K562 (cell line): ENCODE measurements around the gene ACP6. TPM values are rescaled to one million over a fixed set of nuclear protein-coding genes. Genes with fewer than 3 reads are reported as not detected.

Experiments used
- ATAC-seq: fragments of 200-7000 bp; cut with Tn5 transposase; 3 replicates; pipeline ENCODE4 v1.9.1; 2020; ENCODE audit warnings: moderate library complexity
- BruUV-seq: library from RNA; stranded (reverse); fragments of 400-500 nt; replicated peaks from 2 replicates; lab custom pipeline; 2021; lab: Mats Ljungman, UMichigan
- CTCF ChIA-PET: fragments of 300-600 bp; formaldehyde crosslinking; extraction: SDS; loops from one replicate; lab custom pipeline; 2021; ENCODE audit warnings: low intra/inter-chr PET ratio; lab: Yijun Ruan, JAX
- POLR2A ChIA-PET: fragments of 300-600, 350-650 bp; sonication (Branson Sonifier 250); formaldehyde crosslinking; extraction: SDS; loops from one replicate; lab custom pipeline; 2021; ENCODE audit warnings: antibody characterized with exemption, inconsistent platforms; lab: Yijun Ruan, JAX
- DNase-seq, 4 experiments: peaks; one replicate each; pipeline versions ENCODE4 v3.0.0 to v3.0.0-alpha.2; 2011 to 2018; ENCODE audit warnings: low spot score in 3 of 4, mixed read lengths in 3 of 4; ENCODE audit errors: extremely low read depth in 1 of 4
- FAIRE-seq: peaks from 2 replicates; lab custom pipeline; 2011; peaks lifted over from hg19 to GRCh38; lab: Jason Lieb, UNC
- H2AFZ ChIP-seq: 2 replicates; pipeline ENCODE4 v1.6.0; 2011; ENCODE audit warnings: low read depth, low read length, control low read depth, inconsistent platforms
- H3K27ac ChIP-seq: fragments of 200-600 bp; 3 replicates; pipeline ENCODE4 v1.8.0; 2011; ENCODE audit warnings: low read depth, mild to moderate bottlenecking, control low read depth, inconsistent platforms, low read length, moderate library complexity, mixed read lengths; ENCODE audit errors: extremely low read depth
- H3K27me3 ChIP-seq, 2 experiments: fragments of 300-600 bp in 1 of 2; 2 replicates in 1 of 2; 3 replicates in 1 of 2; pipeline versions ENCODE4 v1.6.0 to v1.8.0; 2011; ENCODE audit warnings: inconsistent platforms in 2 of 2, low read length in 2 of 2, mild to moderate bottlenecking in 1 of 2, mixed read lengths in 1 of 2, moderate library complexity in 1 of 2; ENCODE audit not compliant: control insufficient read depth in 2 of 2, insufficient read depth in 2 of 2
- H3K36me3 ChIP-seq: fragments of 300-600 bp; 3 replicates; pipeline ENCODE4 v1.8.0; 2011; ENCODE audit warnings: mild to moderate bottlenecking, low read length, inconsistent platforms; ENCODE audit not compliant: control insufficient read depth, insufficient read depth
- H3K4me1 ChIP-seq, 2 experiments: fragments of 200-600 bp in 1 of 2; replicated peaks in 1 of 2; 2 replicates in 1 of 2; 3 replicates in 1 of 2; pipeline versions ENCODE4 v1.5.1 to v1.8.0; 2011; ENCODE audit warnings: inconsistent platforms in 2 of 2, low read length in 2 of 2, mild to moderate bottlenecking in 1 of 2, mixed read lengths in 1 of 2, moderate library complexity in 1 of 2; ENCODE audit not compliant: control insufficient read depth in 2 of 2, insufficient read depth in 2 of 2
- H3K4me2 ChIP-seq: 2 replicates; pipeline ENCODE4 v1.6.1; 2011; ENCODE audit warnings: low read length, control low read depth, inconsistent platforms, mixed read lengths; ENCODE audit not compliant: insufficient read depth
- H3K4me3 ChIP-seq: fragments of 200-600 bp; sonication (generic), shearing (Covaris generic); 2 replicates; pipeline ENCODE4 v1.5.1; 2016; ENCODE audit warnings: control low read depth, inconsistent platforms
- H3K79me2 ChIP-seq: fragments of 200-600 bp; 3 replicates; pipeline ENCODE4 v1.8.0; 2011; ENCODE audit warnings: low read length, inconsistent platforms; ENCODE audit not compliant: control insufficient read depth, insufficient read depth
- H3K9ac ChIP-seq, 2 experiments: 2 replicates each; pipeline versions ENCODE4 v1.6.0 to v1.6.1; 2011; ENCODE audit warnings: low read depth in 2 of 2, low read length in 2 of 2, control low read depth in 1 of 2, inconsistent platforms in 1 of 2, mild to moderate bottlenecking in 1 of 2, mixed read lengths in 1 of 2; ENCODE audit not compliant: insufficient read depth in 1 of 2
- H3K9me1 ChIP-seq: one replicate; pipeline ENCODE4 v1.6.0; 2011; ENCODE audit warnings: inconsistent platforms, mild to moderate bottlenecking, low read length, moderate library complexity; ENCODE audit not compliant: control insufficient read depth, insufficient read depth
- H3K9me3 ChIP-seq: replicated peaks from 2 replicates; pipeline ENCODE4 v1.5.1; 2011; ENCODE audit warnings: low read depth, low read length, inconsistent platforms; ENCODE audit not compliant: control insufficient read depth, insufficient read depth
- H4K20me1 ChIP-seq: replicated peaks from 2 replicates; pipeline ENCODE4 v1.6.1; 2011; ENCODE audit warnings: low read length, inconsistent platforms, mixed read lengths; ENCODE audit not compliant: control insufficient read depth, insufficient read depth
- ARID2 ChIP-seq: fragments of 450-650 bp; IDR thresholded peaks from 2 replicates; pipeline ENCODE4 v1.6.1; 2017; ENCODE audit warnings: antibody characterized with exemption, mild to moderate bottlenecking
- CBX1 ChIP-seq: sonication (generic); IDR thresholded peaks from 2 replicates; pipeline ENCODE4 v1.6.1; 2016; ENCODE audit warnings: antibody characterized with exemption, low read depth, mild to moderate bottlenecking
- CEBPB ChIP-seq: fragments of 450-650 bp; IDR thresholded peaks from 2 replicates; pipeline ENCODE4 v1.6.1; 2016; ENCODE audit warnings: missing genetic modification characterization, missing compliant biosample characterization
- CREM ChIP-seq: IDR thresholded peaks from 2 replicates; pipeline ENCODE4 v1.6.1; 2014; ENCODE audit warnings: antibody characterized with exemption, low read depth
- FOXJ2 ChIP-seq: fragments of 200-800 bp; sonication (Bioruptor generic); IDR thresholded peaks from 2 replicates; pipeline ENCODE4 v1.6.1; 2016; ENCODE audit warnings: missing genetic modification characterization, missing compliant biosample characterization
- FOXM1 ChIP-seq, 2 experiments: fragments of 450-650 bp in 1 of 2; sonication (generic) in 1 of 2; formaldehyde crosslinking in 1 of 2; IDR thresholded peaks; 2 replicates each; pipeline versions ENCODE4 v1.6.1 to v1.9.0; 2017 to 2022; ENCODE audit warnings: low read depth in 2 of 2, mild to moderate bottlenecking in 2 of 2, missing genetic modification reagents in 1 of 2, moderate library complexity in 1 of 2
- GTF2E2 ChIP-seq: fragments of 200-800 bp; sonication (Bioruptor generic); IDR thresholded peaks from 2 replicates; pipeline ENCODE4 v1.6.1; 2016; ENCODE audit warnings: missing genetic modification characterization, missing compliant biosample characterization
- HOXB6 ChIP-seq: fragments of 250-450 bp; sonication (Bioruptor Pico); IDR thresholded peaks from 2 replicates; pipeline ENCODE4 v1.5.1; 2022; ENCODE audit warnings: mild to moderate bottlenecking, borderline replicate concordance
- MCM7 ChIP-seq, 2 experiments: fragments of 450-650 bp; IDR thresholded peaks; 2 replicates each; pipeline ENCODE4 v1.6.1; 2016 to 2018
- PCBP1 ChIP-seq: fragments of 200-400 bp; formaldehyde crosslinking; IDR thresholded peaks from 2 replicates; pipeline ENCODE4 v1.6.1; 2018; ENCODE audit warnings: mild to moderate bottlenecking, low read depth, low read length; ENCODE audit not compliant: poor library complexity, severe bottlenecking
- PHF21A ChIP-seq: fragments of 450-650 bp; IDR thresholded peaks from 2 replicates; pipeline ENCODE4 v1.6.1; 2017; ENCODE audit warnings: low read depth, borderline replicate concordance
- RBM17 ChIP-seq: fragments of 200-400 bp; formaldehyde crosslinking; IDR thresholded peaks from 2 replicates; pipeline ENCODE4 v1.6.1; 2017; ENCODE audit warnings: low read depth, mild to moderate bottlenecking, low read length, borderline replicate concordance
- ZNF316 ChIP-seq: fragments of 450-650 bp; IDR thresholded peaks from 2 replicates; pipeline ENCODE4 v1.6.1; 2016
- ZNF695 ChIP-seq: fragments of 450-650 bp; formaldehyde crosslinking; IDR thresholded peaks from 2 replicates; pipeline ENCODE4 v1.4.0; 2020; ENCODE audit warnings: mild to moderate bottlenecking, moderate library complexity
- ZNF830 ChIP-seq: fragments of 250-450 bp; sonication (Bioruptor Pico); IDR thresholded peaks from 2 replicates; pipeline ENCODE4 v1.5.0; 2021; ENCODE audit warnings: mild to moderate bottlenecking
- WGBS: fragments of 100-300 bp; shearing (Covaris generic); methylation state at CpG from one replicate; pipeline ENCODE4 v1.1.6; 2016; ENCODE audit warnings: low coverage, mixed read lengths; ENCODE audit not compliant: insufficient coverage; ENCODE audit errors: missing lambda C conversion rate; 5-methylcytosine and 5-hydroxymethylcytosine counted together
- in situ Hi-C: fragments of 300-500 bp; cut with MboI; formaldehyde crosslinking; loops from 4 replicates; pipeline ENCODE4 v1.15.0; 2018; ENCODE audit warnings: inconsistent platforms, mixed read lengths
- intact Hi-C: fragments of 100-400 bp; cut with micrococcal nuclease; formaldehyde crosslinking; loops from 2 replicates; pipeline ENCODE4 v1.14.2; 2022
- polyA plus RNA-seq, 8 experiments: library from polyadenylated mRNA; depleted of rRNA in 4 of 8; stranded (reverse) in 5 of 8; unstranded in 3 of 8; fragments of >200 nt; fragmentation: Nextera tagmentation in 2 of 8; fragmentation: Illumina TruSeq in 1 of 8; extraction: Ambion mirVana in 2 of 8; extraction: Trizol in 1 of 8; gene quantifications; 2 replicates each; pipeline versions ENCODE4 v1.2.1 to v1.2.3, GENCODE V29; 2011 to 2014; ENCODE audit warnings: inconsistent platforms in 1 of 8, missing spikeins in 1 of 8
- total RNA-seq, 7 experiments: library from RNA; depleted of rRNA in 6 of 7; stranded (reverse); fragments of >200 nt in 6 of 7; fragmentation: Illumina TruSeq in 2 of 7; extraction: Trizol in 2 of 7; gene quantifications; 2 replicates each; pipeline versions ENCODE4 v1.2.1 to v1.2.3, GENCODE V29; 2011 to 2021; ENCODE audit warnings: low replicate concordance in 1 of 7
- TF ChIP-seq, protein P1 (sequence below): fragments of 450-650 bp; formaldehyde crosslinking; IDR thresholded peaks from 2 replicates; pipeline ENCODE4 v1.4.0; 2020; ENCODE audit warnings: mild to moderate bottlenecking, mixed read lengths
- TF ChIP-seq, protein P2 (sequence below), 2 experiments: fragments of 450-650 bp; IDR thresholded peaks; 2 replicates each; pipeline ENCODE4 v1.6.1; 2016
- TF ChIP-seq, protein P3 (sequence below): fragments of 250-450 bp; sonication (Bioruptor Pico); IDR thresholded peaks from 2 replicates; pipeline ENCODE4 v1.5.0; 2021; ENCODE audit warnings: mild to moderate bottlenecking, borderline replicate concordance

ACP6 gene
- total and polyA plus RNA-seq, 9 of the 15 experiments (the other 6 are each of a cell fraction or from before 2014, with no cell fraction given): 0.05 to 1.4 (median 0.49) TPM

DNA sequence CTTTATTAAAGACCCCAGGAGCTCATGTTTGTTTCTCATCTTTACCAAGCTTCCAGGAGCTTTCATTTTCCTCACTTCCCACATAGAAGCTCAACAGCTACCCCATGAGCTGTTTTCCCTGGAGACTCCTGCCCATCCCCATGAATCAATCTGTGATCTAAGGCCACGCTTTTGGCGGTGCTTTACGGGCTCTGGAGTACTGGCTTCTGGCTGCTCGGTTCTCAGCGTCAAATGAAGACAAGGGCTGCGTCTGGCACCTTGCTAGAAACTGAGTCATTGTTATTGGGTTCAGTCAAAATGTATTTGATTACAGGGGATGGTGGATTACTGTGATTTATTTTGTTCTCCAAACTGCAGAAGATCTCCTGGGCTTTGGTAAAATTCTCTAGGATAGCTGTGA lies 39.9 kb downstream of the ACP6 start:
- FAIRE-seq: no peak
- no peaks in the 10 kb centered on the region for H3K79me2 ChIP-seq
- no peaks in the 10 kb centered on the region for H4K20me1 ChIP-seq
- H3K4me3 ChIP-seq: no peak overlapping the region
- in situ Hi-C loops: loop anchor here (10.0 kb wide), 1 partner anchor 336 kb away; no protein-coding TSS in a partner anchor
- DNase-seq: no peak
- no peak overlapping the region for H3K9ac ChIP-seq
- no peaks in the 10 kb centered on the region for H3K9me3 ChIP-seq
- H3K36me3 ChIP-seq: no peaks in the 10 kb centered on the region
- POLR2A ChIA-PET: interaction anchor here (1.4 kb wide), 1 partner anchor 8 kb away, joined by 3 read pairs; no protein-coding TSS in a partner anchor
- no peak for ATAC-seq
- WGBS: 3% methylated on average over 6 of the region's 6 CpGs
- no TSS peak for BruUV-seq
- TF ChIP-seq GTF2E2 (tag) (no peak), CREM (no peak), ZNF830 (CRISPR knock-in tag) (no peak), RBM17 (no peak), ARID2 (no peak), MCM7 (IDR thresholded peaks at IDR 0.05) (no peak), PCBP1 (no peak), ZNF695 (CRISPR knock-in tag) (no peak), FOXJ2 (tag) (no peak), HOXB6 (no peak), CEBPB (no peak), PHF21A (no peak), CBX1 (no peak), FOXM1 (IDR thresholded peaks at IDR 0.05; ENCODE audit: low read depth) (no peak), FOXM1 (CRISPR knock-in tag; IDR thresholded peaks at IDR 0.05; ENCODE audit: low read depth) (no peak), ZNF316 (no peak)
- TF ChIP-seq, protein P1, sequence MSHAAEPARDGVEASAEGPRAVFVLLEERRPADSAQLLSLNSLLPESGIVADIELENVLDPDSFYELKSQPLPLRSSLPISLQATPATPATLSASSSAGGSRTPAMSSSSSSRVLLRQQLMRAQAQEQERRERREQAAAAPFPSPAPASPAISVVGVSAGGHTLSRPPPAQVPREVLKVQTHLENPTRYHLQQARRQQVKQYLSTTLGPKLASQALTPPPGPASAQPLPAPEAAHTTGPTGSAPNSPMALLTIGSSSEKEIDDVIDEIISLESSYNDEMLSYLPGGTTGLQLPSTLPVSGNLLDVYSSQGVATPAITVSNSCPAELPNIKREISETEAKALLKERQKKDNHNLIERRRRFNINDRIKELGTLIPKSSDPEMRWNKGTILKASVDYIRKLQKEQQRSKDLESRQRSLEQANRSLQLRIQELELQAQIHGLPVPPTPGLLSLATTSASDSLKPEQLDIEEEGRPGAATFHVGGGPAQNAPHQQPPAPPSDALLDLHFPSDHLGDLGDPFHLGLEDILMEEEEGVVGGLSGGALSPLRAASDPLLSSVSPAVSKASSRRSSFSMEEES: no peak
- TF ChIP-seq, protein P2, sequence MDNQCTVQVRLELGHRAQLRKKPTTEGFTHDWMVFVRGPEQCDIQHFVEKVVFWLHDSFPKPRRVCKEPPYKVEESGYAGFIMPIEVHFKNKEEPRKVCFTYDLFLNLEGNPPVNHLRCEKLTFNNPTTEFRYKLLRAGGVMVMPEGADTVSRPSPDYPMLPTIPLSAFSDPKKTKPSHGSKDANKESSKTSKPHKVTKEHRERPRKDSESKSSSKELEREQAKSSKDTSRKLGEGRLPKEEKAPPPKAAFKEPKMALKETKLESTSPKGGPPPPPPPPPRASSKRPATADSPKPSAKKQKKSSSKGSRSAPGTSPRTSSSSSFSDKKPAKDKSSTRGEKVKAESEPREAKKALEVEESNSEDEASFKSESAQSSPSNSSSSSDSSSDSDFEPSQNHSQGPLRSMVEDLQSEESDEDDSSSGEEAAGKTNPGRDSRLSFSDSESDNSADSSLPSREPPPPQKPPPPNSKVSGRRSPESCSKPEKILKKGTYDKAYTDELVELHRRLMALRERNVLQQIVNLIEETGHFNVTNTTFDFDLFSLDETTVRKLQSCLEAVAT (IDR thresholded peaks at IDR 0.05): no peak
- TF ChIP-seq, protein P3, sequence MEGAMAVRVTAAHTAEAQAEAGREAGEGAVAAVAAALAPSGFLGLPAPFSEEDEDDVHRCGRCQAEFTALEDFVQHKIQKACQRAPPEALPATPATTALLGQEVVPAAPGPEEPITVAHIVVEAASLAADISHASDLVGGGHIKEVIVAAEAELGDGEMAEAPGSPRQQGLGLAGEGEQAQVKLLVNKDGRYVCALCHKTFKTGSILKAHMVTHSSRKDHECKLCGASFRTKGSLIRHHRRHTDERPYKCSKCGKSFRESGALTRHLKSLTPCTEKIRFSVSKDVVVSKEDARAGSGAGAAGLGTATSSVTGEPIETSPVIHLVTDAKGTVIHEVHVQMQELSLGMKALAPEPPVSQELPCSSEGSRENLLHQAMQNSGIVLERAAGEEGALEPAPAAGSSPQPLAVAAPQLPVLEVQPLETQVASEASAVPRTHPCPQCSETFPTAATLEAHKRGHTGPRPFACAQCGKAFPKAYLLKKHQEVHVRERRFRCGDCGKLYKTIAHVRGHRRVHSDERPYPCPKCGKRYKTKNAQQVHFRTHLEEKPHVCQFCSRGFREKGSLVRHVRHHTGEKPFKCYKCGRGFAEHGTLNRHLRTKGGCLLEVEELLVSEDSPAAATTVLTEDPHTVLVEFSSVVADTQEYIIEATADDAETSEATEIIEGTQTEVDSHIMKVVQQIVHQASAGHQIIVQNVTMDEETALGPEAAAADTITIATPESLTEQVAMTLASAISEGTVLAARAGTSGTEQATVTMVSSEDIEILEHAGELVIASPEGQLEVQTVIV: no peak
- no peak overlapping the region for H2AFZ ChIP-seq
- H3K27me3 ChIP-seq: peaks cover 2 to 22% of the 10 kb centered on the region in 2 experiments; a peak in 4 of 5 replicates
- H3K4me1 ChIP-seq: no peaks in the 10 kb centered on the region; a peak in 1 of 5 replicates
- H3K27ac ChIP-seq: no peak overlapping the region
- intact Hi-C loops: no loop called here
- H3K9me1 ChIP-seq: no peaks in the 10 kb centered on the region
- CTCF ChIA-PET: no interaction called here
- H3K4me2 ChIP-seq: no peak overlapping the region
